ENCODE data around the gene C11orf16.

Gene C11orf16

GRCh38 chr11:8878771-8879170, 54.0 kb downstream of the C11orf16 start:
- no peaks in the 10 kb centered on the region for H3K9me3 ChIP-seq (ENCODE audit: insufficient read depth, low read depth, low read length)
- H3K4me3 ChIP-seq (ENCODE audit: low read length), result no peak overlapping the region
- H3K4me1 ChIP-seq (ENCODE audit: insufficient read depth, low read length), result no peaks in the 10 kb centered on the region
- H3K9ac ChIP-seq (ENCODE audit: low read depth, low read length), result no peak overlapping the region
- WGBS, result 97% methylated on average over 2 of the region's 2 CpGs
- no peaks in the 10 kb centered on the region for H3K27me3 ChIP-seq (ENCODE audit: insufficient read depth, low read length)
- no peak overlapping the region for H3K27ac ChIP-seq (ENCODE audit: low read depth, low read length)
- no peaks in the 10 kb centered on the region for H3K36me3 ChIP-seq (ENCODE audit: insufficient read depth, low read length)

- WGBS, result 91% methylated on average over 5 of the region's 6 CpGs
- no peaks in the 10 kb centered on the region for H3K27me3 ChIP-seq (ENCODE audit: insufficient read depth, low read length)
Observed at GRCh38 chr11:8873741-8874405, 58.9 kb downstream of the C11orf16 start.

GRCh38 chr11:8871962-8872361, 60.8 kb downstream of the C11orf16 start:
- H3K27me3 ChIP-seq (ENCODE audit: insufficient read depth, low read length), result no peaks in the 10 kb centered on the region
- WGBS, result 91% methylated on average over 6 of the region's 6 CpGs
- no peaks in the 10 kb centered on the region for H3K9me3 ChIP-seq (ENCODE audit: insufficient read depth, low read depth, low read length)

More at GRCh38 chr11:8873741-8874405, 58.9 kb downstream of the C11orf16 start:
- Histone ChIP-seq H3K9me3 (ENCODE audit: insufficient read depth, low read depth, low read length) (no peaks in the 10 kb centered on the region), H3K9ac (ENCODE audit: low read depth, low read length) (no peak overlapping the region), H3K27ac (ENCODE audit: low read depth, low read length) (no peak overlapping the region), H3K4me1 (ENCODE audit: insufficient read depth, low read length) (peaks cover 12% of the 10 kb centered on the region; the same call in 1 of the 2 replicates), H3K4me3 (ENCODE audit: low read length) (no peak overlapping the region), H3K36me3 (ENCODE audit: insufficient read depth, low read length) (no peaks in the 10 kb centered on the region)

GRCh38 chr11:8871171-8871775, 61.5 kb downstream of the C11orf16 start:
- peak overlapping the region; percentile 72 for H3K4me3 ChIP-seq (ENCODE audit: low read length)
- WGBS, result 2% methylated on average over 27 of the region's 27 CpGs
- H3K36me3 ChIP-seq (ENCODE audit: insufficient read depth, low read length), result no peaks in the 10 kb centered on the region
- peaks cover 12% of the 10 kb centered on the region; the same call in 1 of the 2 replicates for H3K4me1 ChIP-seq (ENCODE audit: insufficient read depth, low read length)
- peak overlapping the region; percentile 73 for H3K9ac ChIP-seq (ENCODE audit: low read depth, low read length)
- peak overlapping the region; percentile 46; the same call in 1 of the 2 replicates for H3K27ac ChIP-seq (ENCODE audit: low read depth, low read length)
- H3K9me3 ChIP-seq (ENCODE audit: insufficient read depth, low read depth, low read length), result no peaks in the 10 kb centered on the region
- no peaks in the 10 kb centered on the region for H3K27me3 ChIP-seq (ENCODE audit: insufficient read depth, low read length)

More at GRCh38 chr11:8871962-8872361, 60.8 kb downstream of the C11orf16 start:
- H3K4me3 ChIP-seq (ENCODE audit: low read length), result peak overlapping the region; percentile 72; the same call in 1 of the 2 replicates
- no peaks in the 10 kb centered on the region for H3K36me3 ChIP-seq (ENCODE audit: insufficient read depth, low read length)
- no peak overlapping the region for H3K9ac ChIP-seq (ENCODE audit: low read depth, low read length)
- H3K4me1 ChIP-seq (ENCODE audit: insufficient read depth, low read length), result peaks cover 12% of the 10 kb centered on the region; the same call in 1 of the 2 replicates
- H3K27ac ChIP-seq (ENCODE audit: low read depth, low read length), result no peak overlapping the region

GRCh38 chr11:8870411-8871170, 62.2 kb downstream of the C11orf16 start:
- H3K36me3 ChIP-seq (ENCODE audit: insufficient read depth, low read length), result no peaks in the 10 kb centered on the region
- H3K9ac ChIP-seq (ENCODE audit: low read depth, low read length), result peak overlapping the region; percentile 73
- under 1% methylated on average over 81 of the region's 81 CpGs for WGBS
- no peaks in the 10 kb centered on the region for H3K27me3 ChIP-seq (ENCODE audit: insufficient read depth, low read length)
- H3K9me3 ChIP-seq (ENCODE audit: insufficient read depth, low read depth, low read length), result no peaks in the 10 kb centered on the region
- peak overlapping the region; percentile 72 for H3K4me3 ChIP-seq (ENCODE audit: low read length)
- H3K4me1 ChIP-seq (ENCODE audit: insufficient read depth, low read length), result peaks cover 12% of the 10 kb centered on the region; the same call in 1 of the 2 replicates
- H3K27ac ChIP-seq (ENCODE audit: low read depth, low read length), result peak overlapping the region; percentile 56; the same call in 1 of the 2 replicates
